NCI-H1417 (cell line): Measurements from ENCODE around the gene HOXA2.

Experiments
- DNase-seq, 3 experiments: peaks; one replicate each; lab custom pipeline; 2025; lab: John Stamatoyannopoulos, UW

Gene HOXA2

DNA sequence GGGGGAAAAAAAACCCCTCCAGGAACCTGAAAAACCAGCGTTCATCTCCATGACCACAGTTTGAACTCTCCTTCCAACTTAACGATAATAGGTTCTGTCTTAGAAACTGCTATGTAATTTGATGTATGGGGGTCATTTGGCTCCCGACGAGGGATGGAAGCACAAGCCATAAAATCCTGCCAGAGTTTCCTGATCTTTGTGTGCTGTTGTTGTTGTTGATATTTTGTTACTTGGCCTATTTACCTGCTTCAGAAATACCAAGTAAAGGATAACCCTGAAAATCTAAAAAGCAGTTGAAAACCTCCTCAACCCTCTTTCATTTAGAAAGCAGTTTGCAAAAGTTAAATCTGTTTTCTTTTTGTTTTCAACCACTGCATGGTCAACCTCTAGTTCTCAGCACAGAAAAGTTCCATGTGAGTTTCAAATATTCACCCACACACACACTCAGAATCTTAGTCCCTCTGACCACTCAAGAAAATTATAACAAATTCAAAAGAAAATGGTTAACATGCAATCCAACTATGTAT, 9.3 kb upstream of the HOXA2 start:
- DNase-seq = peak in 1 of 3 experiments; percentile 43

DNA sequence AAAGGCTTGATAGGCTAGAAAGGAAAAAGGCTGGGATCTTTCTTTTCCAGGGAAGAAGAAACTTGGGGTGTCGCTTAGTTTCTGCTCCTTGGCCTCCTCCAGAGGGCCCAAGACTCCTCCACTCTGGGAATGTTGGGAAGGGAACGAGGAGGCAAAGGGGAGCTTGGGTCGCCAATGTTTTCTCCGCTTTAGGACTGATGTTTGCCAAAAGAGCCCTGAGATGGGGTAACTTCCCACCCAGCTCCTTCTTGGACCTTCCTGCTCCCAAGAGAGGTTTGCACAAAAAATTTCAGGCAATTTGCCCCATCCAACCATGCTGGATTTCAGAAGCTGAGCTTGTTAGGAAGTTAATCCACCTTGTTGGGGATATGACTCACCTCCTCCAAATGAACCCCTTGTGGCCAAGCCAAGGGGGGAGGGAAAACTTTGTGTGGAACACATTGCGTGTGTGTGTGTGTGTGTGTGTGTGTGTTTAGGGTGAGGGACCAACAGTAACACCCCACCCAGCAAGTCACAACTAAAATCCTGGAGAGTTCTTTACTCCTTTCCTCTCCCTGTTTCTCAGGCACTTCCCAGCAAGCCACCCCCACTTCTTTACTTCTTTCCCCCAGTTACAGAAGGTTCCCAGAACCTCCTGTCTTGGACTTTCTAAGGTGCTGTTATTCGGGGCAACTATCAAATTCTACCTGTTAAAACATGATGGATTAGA, 8.7 kb upstream of the HOXA2 start:
- no peak for DNase-seq

DNA sequence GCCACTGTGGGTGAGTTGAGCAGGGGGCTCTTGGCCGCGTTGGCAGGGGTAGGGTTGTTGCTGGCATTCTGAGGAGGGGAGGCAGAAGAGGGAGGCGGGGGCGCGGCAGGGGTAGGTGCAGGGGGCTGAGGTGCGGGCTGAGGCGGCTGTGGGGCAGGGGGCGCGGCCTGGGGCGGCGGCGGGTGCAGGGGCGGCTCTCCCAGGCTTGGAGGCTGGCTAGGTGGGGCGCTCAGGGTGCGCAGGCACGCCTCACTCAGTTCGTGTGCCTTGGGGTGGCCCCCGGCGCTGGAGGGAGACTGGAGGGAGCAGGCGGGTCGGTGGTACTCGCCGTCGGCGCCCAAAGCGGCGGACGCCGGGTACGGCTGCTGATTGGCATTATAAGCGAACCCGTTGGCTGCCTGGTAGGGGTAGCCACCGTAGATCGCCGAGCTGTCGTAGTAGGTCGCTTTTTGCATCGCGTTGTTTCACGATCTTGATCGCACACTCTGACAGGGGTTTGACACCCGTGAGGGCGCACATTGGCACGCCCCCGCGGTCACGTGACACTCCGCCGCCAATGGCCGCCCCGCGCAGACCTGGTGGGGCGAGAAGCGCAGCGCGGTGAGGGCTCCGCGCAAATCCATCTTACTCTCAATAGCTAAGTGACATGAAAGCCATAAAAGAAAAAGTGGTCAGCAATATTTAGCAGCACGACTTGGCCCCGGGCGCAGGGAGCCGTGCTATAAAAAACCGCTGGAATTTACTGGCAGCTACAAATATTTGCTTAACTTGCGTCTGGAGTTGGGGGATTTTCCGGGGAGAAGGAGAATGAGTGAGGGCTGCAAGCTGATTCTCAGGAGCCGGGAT, 7.9 kb upstream of the HOXA2 start:
- DNase-seq = no peak

DNA sequence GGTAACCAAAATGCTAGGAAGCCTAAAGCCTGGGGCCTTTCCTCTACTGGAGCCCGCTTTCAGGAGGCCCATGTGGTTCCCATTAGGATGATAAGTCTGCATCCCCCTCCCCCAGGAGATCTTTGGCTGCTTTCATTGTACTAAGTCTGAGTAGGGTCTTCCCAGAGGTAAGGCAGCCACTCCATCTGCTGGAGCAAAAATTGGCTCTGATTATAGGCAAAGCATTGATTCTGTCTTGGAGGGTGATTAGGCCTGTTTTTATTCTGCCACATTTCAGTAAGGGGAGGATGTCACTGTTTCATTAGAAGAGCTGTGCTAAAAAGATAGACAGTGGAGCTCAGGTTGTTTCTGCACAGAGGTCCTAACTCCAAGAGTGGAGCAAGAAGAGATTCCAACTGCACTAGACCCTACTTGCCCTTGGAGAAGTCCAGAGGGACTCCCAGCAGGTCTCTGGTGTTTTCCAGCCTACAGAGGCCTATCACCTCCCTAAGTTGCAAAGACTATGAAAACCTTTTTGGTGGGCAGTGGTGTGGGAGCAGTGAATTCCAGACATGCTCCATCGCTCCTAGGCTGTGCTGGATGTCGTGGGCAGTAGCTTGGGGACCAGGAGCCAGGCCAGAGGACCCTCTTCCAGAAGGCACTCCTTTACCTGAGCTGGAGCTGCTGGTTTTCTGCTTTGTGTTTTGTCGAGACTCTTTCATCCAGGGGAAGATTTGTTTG, 7.1 kb upstream of the HOXA2 start:
- no peak for DNase-seq

DNA sequence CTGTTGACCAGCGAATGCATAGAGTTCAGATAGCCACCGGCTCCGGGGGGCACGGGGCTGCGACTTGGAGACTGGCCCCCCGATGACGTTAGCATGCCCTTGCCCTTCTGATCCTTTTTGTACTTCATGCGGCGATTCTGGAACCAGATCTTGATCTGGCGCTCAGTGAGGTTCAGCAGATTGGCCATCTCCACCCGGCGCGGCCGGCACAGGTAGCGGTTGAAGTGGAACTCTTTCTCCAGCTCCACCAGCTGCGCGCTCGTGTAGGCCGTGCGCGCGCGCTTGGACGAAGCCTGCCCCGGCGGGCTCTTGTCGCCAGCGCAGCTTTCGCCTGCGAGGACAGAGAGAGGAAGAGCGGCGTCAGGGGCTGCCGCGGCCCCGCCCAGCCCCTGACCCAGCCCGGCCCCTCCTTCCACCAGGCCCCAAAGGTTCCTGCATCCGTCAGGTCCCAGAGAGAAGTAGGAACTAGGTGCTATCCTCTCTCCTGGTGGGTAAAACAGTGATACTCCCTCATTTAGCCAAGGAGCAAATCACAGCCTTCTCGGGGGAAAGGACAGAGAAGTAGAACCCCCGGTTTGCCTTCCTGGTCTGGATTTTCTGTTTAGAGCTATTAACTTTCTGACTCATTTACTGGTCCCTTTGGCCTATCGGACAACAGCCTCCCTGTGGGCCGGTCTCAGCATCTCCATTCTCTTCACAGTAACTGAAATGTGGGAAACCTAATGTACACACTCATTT, 6.1 kb upstream of the HOXA2 start:
- no peak for DNase-seq

DNA sequence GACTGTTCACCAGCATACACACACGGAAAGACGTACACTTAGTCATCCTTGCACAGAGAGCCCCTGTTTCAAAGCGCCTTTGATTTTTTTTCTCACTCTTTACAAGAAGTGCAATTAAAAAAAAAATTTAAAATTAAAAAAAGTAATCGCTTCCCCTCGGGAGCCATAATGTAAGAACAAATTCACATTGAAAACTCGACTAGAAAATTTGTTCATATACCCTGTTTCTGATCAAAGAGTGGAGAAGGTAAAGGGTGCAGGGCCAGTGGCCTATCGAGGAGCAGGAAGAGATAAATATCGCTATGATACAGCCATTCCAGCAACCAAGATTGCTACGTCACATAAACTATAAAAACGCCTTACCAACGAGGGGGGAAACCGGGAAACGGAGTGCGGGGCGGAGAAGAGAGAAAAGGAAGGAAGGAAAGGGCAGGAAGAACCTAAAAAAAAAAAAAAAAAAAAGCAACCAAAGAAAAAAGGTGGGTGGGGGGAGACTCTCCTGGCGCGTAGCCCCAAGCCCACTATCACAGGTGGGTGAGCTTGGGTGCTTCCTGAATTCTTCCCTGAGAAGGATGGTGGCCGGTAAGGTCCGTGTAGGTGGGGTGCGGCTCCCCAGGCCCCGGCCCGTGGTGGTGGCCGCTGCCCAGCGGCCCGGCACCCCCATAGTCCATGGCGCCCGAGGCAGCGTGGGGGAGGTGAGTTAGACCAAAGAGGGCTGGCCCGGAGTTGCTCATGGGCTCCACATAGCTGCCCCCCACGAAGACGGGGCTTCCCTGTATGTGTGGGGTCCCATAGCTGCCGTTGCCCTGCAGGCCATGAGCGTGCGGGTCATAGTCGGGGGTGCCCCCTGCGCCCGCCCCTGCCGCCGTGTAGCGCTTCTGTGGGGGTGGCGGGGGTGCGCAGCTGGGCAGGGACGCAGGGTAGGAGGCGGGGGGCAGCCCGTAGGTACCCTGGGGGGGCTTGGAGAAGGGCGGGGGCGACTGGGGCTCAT, 5.2 kb upstream of the HOXA2 start:
- DNase-seq = no peak

DNA sequence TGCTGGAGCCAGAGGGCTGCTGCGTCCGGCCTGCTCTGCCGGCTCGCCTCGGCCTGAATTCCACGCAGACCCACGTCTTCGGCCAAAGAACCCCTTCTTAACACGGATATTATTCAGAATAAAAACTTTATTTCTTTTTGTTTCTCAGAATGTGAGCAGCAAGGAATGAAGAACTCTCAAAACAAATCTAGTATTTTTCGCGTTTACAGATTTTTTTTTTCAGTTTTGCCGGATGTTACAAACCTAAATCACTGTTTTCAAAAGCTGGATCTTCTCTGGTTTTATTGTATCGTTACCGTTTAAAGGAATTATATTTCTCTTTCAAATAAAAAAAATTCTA, 4.4 kb upstream of the HOXA2 start:
- DNase-seq = no peak

DNA sequence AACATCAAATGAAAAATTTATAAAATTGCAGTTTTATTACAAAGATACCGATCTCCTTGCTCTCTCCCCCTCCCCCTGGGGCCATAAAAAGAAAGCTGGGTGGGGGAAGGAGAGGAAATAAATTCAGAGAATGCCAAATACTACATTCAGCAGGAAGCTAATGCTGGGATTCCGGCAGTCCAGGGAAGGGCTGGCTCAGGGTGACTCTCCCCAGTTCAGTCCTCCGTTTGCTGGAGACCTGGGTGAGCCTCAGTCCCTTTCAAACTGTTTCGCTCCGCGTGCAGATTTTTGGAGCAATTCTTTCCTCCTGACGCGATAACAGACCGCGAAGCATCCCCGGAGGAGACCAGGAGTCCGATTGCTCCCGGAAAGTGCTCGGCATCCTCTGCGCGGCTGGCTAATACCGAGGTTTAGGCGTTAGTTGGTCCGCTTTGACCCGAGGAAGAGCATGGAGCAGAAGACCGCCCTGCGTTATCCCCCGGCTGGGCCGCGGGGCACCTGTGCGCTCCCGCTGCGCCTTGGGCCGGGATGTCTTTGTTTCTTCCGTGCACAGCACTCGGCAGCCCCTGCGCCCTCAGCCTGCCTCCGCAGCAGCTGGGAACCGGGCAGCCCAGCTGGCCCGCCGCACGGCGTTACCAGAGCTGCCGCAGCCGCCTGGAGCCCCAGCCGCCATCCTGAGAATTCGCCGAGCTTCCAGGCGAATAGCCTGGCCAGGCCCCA, 3.9 kb upstream of the HOXA2 start:
- DNase-seq = no peak

DNA sequence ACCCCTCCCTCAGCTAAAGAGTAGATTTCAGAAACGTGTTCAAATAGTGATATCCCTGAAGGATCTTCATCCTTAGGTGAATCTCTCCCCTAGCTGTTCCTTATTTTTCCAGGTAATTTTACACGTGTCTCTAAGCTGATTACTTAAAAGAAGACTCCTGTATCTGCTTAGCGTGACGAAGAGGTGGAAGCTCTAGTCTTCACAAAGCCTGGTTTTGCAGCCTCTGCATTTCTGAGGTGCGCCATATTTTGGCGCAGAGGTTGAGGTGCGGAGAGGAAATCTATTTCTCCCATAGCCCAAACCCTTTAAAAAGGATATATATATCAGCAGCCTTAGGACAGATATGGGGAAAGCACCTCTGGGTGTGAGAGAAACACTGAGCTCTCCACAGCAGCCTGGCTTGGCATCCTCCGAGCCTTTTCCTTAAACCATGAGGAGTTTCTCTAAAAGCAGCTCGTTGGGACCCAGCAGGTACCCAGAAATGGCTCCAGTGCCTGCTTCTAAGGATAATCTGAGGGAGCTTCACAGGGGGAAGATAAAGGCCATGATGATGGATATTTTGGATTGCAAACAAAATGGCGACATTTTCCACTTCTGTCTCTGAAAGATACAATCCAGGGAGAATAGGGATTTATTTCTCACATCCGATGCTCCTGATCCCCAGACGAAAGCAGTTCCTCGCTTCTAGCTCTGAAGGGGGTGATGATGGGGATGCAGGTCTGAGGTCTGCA, 3.0 kb upstream of the HOXA2 start:
- DNase-seq = no peak

DNA sequence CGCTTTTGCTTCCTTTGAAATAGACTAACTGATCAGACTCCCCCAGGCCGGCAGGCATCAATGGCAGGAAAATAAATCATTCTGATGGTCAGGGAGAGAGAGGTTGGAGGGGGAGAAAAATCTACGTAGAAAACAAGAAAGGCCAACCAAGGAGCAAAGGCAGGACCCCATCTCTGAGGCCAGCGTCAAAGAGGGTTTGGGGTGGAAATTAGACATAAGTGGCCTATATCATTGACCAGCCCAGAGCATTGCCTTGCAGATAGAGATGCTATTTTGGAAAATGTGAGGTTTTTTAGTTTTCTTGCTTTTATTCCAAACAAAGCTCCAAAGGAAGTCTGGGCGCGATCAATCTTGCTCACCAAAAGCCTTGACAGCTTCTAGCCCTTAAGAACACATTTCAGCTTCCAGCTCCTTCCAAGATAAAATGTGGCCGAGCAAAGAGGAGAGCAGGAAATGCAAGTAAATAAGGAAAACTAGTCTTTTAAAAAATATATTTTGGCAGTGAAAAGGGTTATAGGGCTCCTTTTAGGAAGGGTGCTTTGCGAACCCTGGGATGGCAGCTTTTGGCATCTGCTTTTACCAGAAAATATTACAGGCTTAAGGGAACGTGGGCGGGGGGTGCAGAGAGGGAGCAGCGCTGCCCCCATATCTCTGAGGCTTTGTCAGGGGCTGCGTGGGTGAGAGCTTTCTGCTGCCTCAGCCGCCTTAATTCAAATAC, 2.0 kb upstream of the HOXA2 start:
- no peak for DNase-seq

DNA sequence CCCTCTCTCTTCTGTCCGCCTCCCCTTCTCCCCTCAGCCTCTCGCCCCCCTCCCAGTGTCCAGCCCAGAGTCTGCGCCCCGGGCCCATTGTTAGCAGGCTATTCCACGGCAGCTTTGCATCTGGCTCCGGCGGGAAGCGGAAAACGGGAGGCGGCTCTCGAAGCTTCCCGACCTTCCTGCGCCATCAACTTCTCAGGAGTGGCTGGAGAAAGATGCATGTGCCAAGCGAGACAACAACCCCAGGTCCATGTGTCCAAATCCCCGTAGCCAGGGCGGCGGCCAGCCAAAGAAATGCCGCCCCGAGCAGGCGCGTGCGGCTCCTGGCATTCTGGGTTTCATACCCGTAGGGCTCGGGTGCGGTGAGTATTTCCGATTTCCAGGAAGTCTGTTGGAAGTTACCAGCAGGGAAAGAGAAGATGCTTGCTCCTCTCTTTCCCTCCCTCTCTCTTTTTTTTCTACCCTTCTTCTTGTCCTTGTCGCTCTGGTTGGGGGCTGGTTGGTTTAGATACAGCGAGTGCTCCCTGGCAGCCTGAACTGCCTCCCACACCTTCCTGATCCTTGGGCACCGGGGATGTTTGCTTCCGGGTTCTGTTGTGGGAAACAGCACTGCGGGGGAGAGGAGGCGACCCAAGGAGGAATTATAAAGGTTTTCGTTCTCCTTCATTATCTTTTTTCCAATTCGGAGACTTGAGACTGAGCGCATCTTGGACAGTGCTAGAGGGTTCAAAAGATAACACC, 1.2 kb upstream of the HOXA2 start:
- DNase-seq = no peak

DNA sequence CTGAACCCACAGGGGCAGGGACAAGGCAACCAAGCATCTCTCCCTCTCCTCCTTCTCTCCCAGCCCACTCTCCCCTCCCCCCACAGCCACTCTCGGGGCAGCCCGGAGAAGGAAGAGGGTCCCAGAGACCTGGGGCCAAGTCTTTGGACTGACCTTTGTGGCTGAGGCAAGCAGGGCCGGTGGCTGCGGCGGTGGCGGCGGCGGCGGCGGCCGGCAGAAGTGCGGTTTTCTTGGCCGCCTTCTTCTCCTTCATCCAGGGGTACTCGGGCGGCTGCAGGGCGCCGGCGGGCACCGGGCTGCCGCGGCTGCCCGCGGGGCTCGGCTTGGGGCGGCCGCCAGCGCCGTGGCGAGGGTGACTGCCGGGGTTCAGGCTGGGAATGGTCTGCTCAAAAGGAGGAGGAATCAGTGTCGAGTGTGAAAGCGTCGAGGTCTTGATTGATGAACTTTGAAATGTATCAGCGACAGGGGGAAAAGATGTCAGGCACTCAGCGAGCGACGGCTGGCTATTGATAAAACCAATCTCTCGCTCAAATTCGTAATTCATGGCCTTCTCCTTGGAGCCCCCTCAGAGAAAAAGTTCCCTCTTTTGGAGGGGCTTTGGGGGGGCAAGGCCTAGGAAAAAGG, 414 bp downstream of the HOXA2 start:
- DNase-seq = no peak

DNA sequence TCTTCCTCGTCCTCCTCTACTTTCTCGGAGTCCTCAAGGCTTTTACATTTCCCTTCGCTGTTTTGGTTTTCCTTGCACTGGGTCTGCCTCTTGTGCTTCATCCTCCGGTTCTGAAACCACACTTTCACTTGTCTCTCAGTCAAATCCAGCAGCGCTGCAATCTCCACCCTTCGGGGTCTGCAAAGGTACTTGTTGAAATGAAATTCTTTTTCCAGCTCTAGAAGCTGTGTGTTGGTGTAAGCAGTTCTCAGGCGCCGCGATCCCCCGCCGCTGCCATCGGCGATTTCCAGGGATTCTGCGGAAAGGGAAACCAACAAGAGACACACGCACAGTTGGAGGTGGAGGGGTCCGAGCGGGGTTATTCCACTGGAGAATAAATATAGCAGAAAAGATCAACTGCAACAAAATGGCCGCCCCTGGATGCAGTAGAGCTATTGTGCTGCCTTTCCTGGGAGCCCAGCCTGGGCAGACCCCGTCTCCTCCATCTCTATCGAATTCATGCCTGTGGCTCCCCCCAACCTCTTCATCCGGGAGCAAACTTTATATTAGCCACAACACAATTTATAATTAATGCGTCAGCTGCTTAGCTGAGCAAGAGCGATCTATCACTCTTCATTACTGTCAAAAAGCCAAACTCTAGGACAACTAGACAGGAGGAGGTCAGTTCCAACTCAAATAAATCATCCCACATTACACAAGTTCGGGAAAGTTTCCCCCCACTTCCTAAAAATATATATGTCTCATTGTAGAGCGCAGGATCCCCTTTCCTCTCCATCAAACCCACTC, 1.1 kb downstream of the HOXA2 start:
- DNase-seq = no peak

DNA sequence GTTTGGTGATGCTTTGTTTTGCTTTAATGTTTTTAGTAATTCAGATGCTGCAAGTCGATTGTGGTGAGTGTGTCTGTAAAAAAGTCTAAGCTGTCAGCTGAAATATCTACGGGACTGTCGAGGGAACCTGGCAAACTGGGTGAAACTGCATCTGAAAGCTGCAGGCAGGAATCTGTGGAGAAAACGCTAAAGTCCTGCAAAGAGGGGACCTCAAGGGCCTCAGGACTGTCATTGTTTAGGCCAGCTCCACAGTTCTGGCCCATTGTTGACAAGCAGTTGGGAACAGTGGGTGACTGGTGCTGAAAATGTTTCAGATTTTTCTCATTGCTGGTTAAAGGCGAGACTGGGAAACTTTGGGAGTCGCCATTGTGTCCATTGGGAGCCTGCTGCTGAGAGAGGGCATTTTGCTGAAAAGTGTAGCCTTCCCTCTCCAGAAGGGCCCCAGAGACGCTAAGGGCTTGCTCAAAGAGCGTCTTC, 1.8 kb downstream of the HOXA2 start:
- no peak for DNase-seq

DNA sequence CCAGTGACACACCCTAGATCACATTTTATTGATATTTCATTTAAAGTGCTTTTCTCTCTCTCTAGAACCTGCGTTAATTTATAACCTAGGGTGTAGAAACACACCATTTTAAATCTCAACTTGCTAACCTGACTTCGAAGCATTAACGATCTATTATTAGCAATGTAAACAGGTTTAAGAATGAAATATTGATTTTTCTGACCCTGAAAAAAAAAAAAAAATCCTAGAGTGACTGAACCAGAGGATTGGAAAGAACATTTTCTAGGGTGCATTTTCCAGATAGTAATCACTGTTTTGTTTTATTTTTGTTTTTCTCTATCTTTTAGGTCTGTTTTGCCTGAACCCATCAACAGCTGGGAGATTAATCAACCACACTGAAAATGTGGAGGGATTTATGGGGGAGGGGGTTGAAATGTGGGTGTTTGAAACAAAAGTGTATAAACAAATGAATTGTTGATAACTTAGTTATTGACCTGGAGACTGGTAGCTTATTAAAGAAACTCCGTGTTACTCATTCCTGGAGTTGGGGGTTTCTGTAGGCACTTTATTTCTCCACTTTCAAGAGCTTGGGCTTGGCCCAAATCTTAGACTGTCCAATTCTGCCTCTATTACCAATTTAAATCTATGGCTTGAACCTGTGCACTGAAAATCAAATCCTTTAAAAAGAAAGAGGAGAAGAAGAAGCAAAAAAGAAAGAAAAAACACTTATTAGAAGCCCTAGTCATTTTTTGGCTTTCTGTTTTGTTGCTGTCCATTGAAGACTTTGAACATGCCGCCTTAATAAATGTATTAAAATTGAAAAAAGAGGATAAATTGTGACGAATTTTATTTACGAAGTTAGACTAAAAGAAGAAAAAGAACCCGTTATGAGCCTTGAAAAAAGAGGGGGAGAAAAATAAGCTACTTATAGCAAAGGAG, 2.8 kb downstream of the HOXA2 start:
- DNase-seq = no peak
